SK-N-SH treated with all-trans-retinoic acid at 6 μM for 48 hours (cell line): Measurements from ENCODE around the gene DDX23.

ENCODE experiments used
- CREB5 ChIP-seq: fragments of 250-450 bp; sonication (Bioruptor Pico); IDR thresholded peaks from 2 replicates; pipeline ENCODE4 v1.5.1; 2020; ENCODE audit warnings: low read depth, mild to moderate bottlenecking, moderate library complexity
- CSDC2 ChIP-seq: fragments of 250-450 bp; sonication (Bioruptor Pico); IDR thresholded peaks from 2 replicates; pipeline ENCODE4 v1.5.0; 2020; ENCODE audit warnings: mild to moderate bottlenecking, moderate library complexity
- TOX ChIP-seq: fragments of 250-450 bp; sonication (Bioruptor Pico); IDR thresholded peaks from 2 replicates; pipeline ENCODE4 v1.8.0; 2021; ENCODE audit warnings: mild to moderate bottlenecking, moderate library complexity, borderline replicate concordance
- ZFP30 ChIP-seq: fragments of 450-650 bp; formaldehyde crosslinking; IDR thresholded peaks from 2 replicates; pipeline ENCODE4 v1.5.0; 2022; ENCODE audit warnings: mild to moderate bottlenecking, moderate library complexity

GRCh38 chr12:48824112-48824511 lies 27.9 kb downstream of the DDX23 start:
- TF ChIP-seq TOX (CRISPR knock-in tag), result no peak
- no peak for TF ChIP-seq ZFP30 (CRISPR knock-in tag)
- no peak for TF ChIP-seq CSDC2 (CRISPR knock-in tag)
- TF ChIP-seq CREB5 (CRISPR knock-in tag), result no peak
